ENCODE results near the gene GRAMD1A. TPM values are rescaled to one million over a fixed set of nuclear protein-coding genes. Genes with fewer than 3 reads are reported as not detected.
A peak's percentile ranks its signal among the peaks of the same experiment; 100 is the strongest.
"Not testable (repeated sequence)": the region's sequence is repeated elsewhere in the genome, so short reads cannot be mapped to it uniquely, and the experiment has no call there.

The GRAMD1A gene
- polyA plus RNA-seq, 1 experiment = 74.9 TPM

- Histone ChIP-seq H3K36me3 (ENCODE audit: control insufficient read depth, insufficient read depth, low read length) (peaks cover 17% of the 10 kb centered on the region), H3K27me3 (ENCODE audit: control insufficient read depth, insufficient read depth, low read length) (no peaks in the 10 kb centered on the region), H3K4me3 (ENCODE audit: low read depth, low read length) (no peak overlapping the region)
- no peak for DNase-seq (ENCODE audit: low read depth)
- TF ChIP-seq, protein P1, sequence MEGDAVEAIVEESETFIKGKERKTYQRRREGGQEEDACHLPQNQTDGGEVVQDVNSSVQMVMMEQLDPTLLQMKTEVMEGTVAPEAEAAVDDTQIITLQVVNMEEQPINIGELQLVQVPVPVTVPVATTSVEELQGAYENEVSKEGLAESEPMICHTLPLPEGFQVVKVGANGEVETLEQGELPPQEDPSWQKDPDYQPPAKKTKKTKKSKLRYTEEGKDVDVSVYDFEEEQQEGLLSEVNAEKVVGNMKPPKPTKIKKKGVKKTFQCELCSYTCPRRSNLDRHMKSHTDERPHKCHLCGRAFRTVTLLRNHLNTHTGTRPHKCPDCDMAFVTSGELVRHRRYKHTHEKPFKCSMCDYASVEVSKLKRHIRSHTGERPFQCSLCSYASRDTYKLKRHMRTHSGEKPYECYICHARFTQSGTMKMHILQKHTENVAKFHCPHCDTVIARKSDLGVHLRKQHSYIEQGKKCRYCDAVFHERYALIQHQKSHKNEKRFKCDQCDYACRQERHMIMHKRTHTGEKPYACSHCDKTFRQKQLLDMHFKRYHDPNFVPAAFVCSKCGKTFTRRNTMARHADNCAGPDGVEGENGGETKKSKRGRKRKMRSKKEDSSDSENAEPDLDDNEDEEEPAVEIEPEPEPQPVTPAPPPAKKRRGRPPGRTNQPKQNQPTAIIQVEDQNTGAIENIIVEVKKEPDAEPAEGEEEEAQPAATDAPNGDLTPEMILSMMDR (IDR thresholded peaks at IDR 0.05; ENCODE audit: insufficient read depth, low read depth, low read length) = no peak
- ChIA-PET POLR2A (no interaction called here), CTCF (interaction anchor here (0.8 to 2.6 kb wide), 3 partner anchors 11 to 56 kb away, joined by 3 to 18 read pairs (median 5); no protein-coding TSS in a partner anchor)
Observed at GRCh38 chr19:35027851-35028599, 27.9 kb downstream of the GRAMD1A start.

GRCh38 chr19:35028600-35028885 lies 28.4 kb downstream of the GRAMD1A start:
- DNase-seq (ENCODE audit: low read depth); POLR2A ChIA-PET; H3K4me3 ChIP-seq (ENCODE audit: low read depth, low read length); H3K27me3 ChIP-seq (ENCODE audit: control insufficient read depth, insufficient read depth, low read length): not testable (repeated sequence)
- CTCF ChIA-PET = interaction anchor here (2.6 kb wide), 1 partner anchor 16 kb away, joined by 18 read pairs; no protein-coding TSS in a partner anchor
- peaks cover 17% of the 10 kb centered on the region for H3K36me3 ChIP-seq (ENCODE audit: control insufficient read depth, insufficient read depth, low read length)

DNA sequence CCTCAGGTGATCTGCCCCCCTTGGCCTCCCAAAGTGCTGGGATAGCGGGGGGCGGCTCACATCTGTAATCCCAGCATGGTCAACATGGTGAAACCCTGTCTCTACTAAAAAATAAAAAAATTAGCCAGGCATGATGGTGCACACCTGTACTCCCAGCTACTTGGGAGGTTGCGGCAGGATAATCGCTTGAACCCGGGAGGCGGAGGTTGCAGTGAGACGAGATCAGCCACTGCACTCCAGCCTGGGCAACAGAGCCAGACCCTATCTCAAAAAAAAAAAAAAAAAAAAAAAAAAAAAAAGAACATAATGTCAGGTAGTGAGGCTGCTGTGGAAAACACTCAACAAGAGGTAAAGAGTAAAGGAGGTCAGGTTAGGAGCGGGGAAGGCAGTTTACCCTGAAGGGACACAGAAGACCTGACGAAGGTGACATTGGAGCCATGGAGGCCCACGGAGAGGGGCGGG lies 29.2 kb downstream of the GRAMD1A start:
- POLR2A ChIA-PET; DNase-seq (ENCODE audit: low read depth); H3K4me3 ChIP-seq (ENCODE audit: low read depth, low read length); H3K27me3 ChIP-seq (ENCODE audit: control insufficient read depth, insufficient read depth, low read length): not testable (repeated sequence)
- peaks cover 15% of the 10 kb centered on the region for H3K36me3 ChIP-seq (ENCODE audit: control insufficient read depth, insufficient read depth, low read length)
- CTCF ChIA-PET = interaction anchor here (1.0 kb wide), 1 partner anchor 55 kb away, joined by 3 read pairs; no protein-coding TSS in a partner anchor

GRCh38 chr19:35029737-35030256 lies 29.7 kb downstream of the GRAMD1A start:
- DNase-seq (ENCODE audit: low read depth) = no peak
- Histone ChIP-seq H3K27me3 (ENCODE audit: control insufficient read depth, insufficient read depth, low read length) (no peaks in the 10 kb centered on the region), H3K36me3 (ENCODE audit: control insufficient read depth, insufficient read depth, low read length) (peaks cover 11% of the 10 kb centered on the region), H3K4me3 (ENCODE audit: low read depth, low read length) (peak overlapping the region; percentile 59)
- TF ChIP-seq, protein P1 (IDR thresholded peaks at IDR 0.05; ENCODE audit: insufficient read depth, low read depth, low read length) = no peak
- POLR2A ChIA-PET = no interaction called here
- CTCF ChIA-PET = interaction anchor here (1.0 kb wide), 1 partner anchor 56 kb away, joined by 3 read pairs; no protein-coding TSS in a partner anchor

- ChIA-PET CTCF (interaction anchor here (0.7 kb wide), 1 partner anchor 11 kb away, joined by 3 read pairs; no protein-coding TSS in a partner anchor), POLR2A (no interaction called here)
- Histone ChIP-seq H3K27me3 (ENCODE audit: control insufficient read depth, insufficient read depth, low read length) (no peaks in the 10 kb centered on the region), H3K36me3 (ENCODE audit: control insufficient read depth, insufficient read depth, low read length) (peaks cover 8% of the 10 kb centered on the region), H3K4me3 (ENCODE audit: low read depth, low read length) (peak within 1 kb of the TSS; percentile 59)
- TF ChIP-seq, protein P1 (IDR thresholded peaks at IDR 0.05; ENCODE audit: insufficient read depth, low read depth, low read length) = no peak
- no peak for DNase-seq (ENCODE audit: low read depth)
Observed at GRCh38 chr19:35030257-35031071, 30.3 kb downstream of the GRAMD1A start, which contains the start of gene SCN1B. Gene SCN1B, plus strand, starts transcription at chr19:35030470. Its CDS starts 351 bp downstream, at chr19:35030821.

All from BJ (cell line).